HepG2 (cell line): ENCODE measurements around the gene FXN. TPM values are rescaled to one million over a fixed set of nuclear protein-coding genes. Genes with fewer than 3 reads are reported as not detected.

Source experiments
- ARID5B ChIP-seq: IDR thresholded peaks from 2 replicates; pipeline ENCODE4 v1.4.0; 2020; ENCODE audit warnings: mild to moderate bottlenecking, missing genetic modification reagents
- E2F5 ChIP-seq: sonication (generic); formaldehyde crosslinking; conservative IDR thresholded peaks from 2 replicates; pipeline ENCODE4 v1.4.0; 2020; ENCODE audit warnings: missing genetic modification reagents
- FOXM1 ChIP-seq: sonication (generic); formaldehyde crosslinking; IDR thresholded peaks from 2 replicates; pipeline ENCODE4 v1.5.0; 2020; ENCODE audit warnings: missing genetic modification reagents
- FUBP1 ChIP-seq: sonication (generic); formaldehyde crosslinking; IDR thresholded peaks from 2 replicates; pipeline ENCODE4 v1.5.1; 2020; ENCODE audit warnings: missing genetic modification reagents, mild to moderate bottlenecking, borderline replicate concordance
- HOXA9 ChIP-seq: sonication (generic); formaldehyde crosslinking; IDR thresholded peaks from 2 replicates; pipeline ENCODE4 v1.8.1; 2022; ENCODE audit warnings: missing genetic modification reagents, mild to moderate bottlenecking, moderate library complexity, borderline replicate concordance
- IKZF5 ChIP-seq: IDR thresholded peaks from 2 replicates; pipeline ENCODE4 v1.6.1; 2018; ENCODE audit warnings: missing genetic modification reagents, mild to moderate bottlenecking, missing compliant biosample characterization
- KDM4B ChIP-seq: sonication (generic); formaldehyde crosslinking; IDR thresholded peaks from 2 replicates; pipeline ENCODE4 v1.4.0; 2020; ENCODE audit warnings: missing genetic modification reagents
- KLF11 ChIP-seq: IDR thresholded peaks from 2 replicates; pipeline ENCODE4 v1.6.1; 2016; ENCODE audit warnings: missing compliant biosample characterization
- MEIS1 ChIP-seq: sonication (generic); formaldehyde crosslinking; IDR thresholded peaks from 2 replicates; pipeline ENCODE4 v1.9.0; 2021; ENCODE audit warnings: mild to moderate bottlenecking, missing genetic modification reagents, moderate library complexity, borderline replicate concordance
- MTA3 ChIP-seq: sonication (generic); formaldehyde crosslinking; IDR thresholded peaks from 2 replicates; pipeline ENCODE4 v1.4.0; 2020; ENCODE audit warnings: missing genetic modification reagents
- SP4 ChIP-seq: sonication (generic); formaldehyde crosslinking; IDR thresholded peaks from 2 replicates; pipeline ENCODE4 v1.8.1; 2023; ENCODE audit warnings: mild to moderate bottlenecking, missing genetic modification reagents
- TARDBP ChIP-seq: sonication (generic); formaldehyde crosslinking; IDR thresholded peaks from 2 replicates; pipeline ENCODE4 v1.8.0; 2022; ENCODE audit warnings: mild to moderate bottlenecking, missing genetic modification reagents
- TCF12 ChIP-seq, 2 experiments: fragments of 450-650 bp in 1 of 2; sonication (generic) in 1 of 2; formaldehyde crosslinking in 1 of 2; IDR thresholded peaks; 2 replicates each; pipeline versions ENCODE4 v1.6.1 to v1.8.0; 2017 to 2022; ENCODE audit warnings: antibody characterized with exemption in 1 of 2, mild to moderate bottlenecking in 1 of 2, missing genetic modification reagents in 1 of 2, moderate library complexity in 1 of 2
- U2AF2 ChIP-seq: fragments of 200-400 bp; formaldehyde crosslinking; IDR thresholded peaks from 2 replicates; pipeline ENCODE4 v1.6.1; 2017; ENCODE audit warnings: low read depth, mild to moderate bottlenecking, low read length
- ZBTB7A ChIP-seq: sonication (generic); formaldehyde crosslinking; IDR thresholded peaks from 2 replicates; pipeline ENCODE4 v1.8.0; 2022; ENCODE audit warnings: mild to moderate bottlenecking, missing genetic modification reagents
- ZMYM2 ChIP-seq: sonication (generic); formaldehyde crosslinking; IDR thresholded peaks from 2 replicates; pipeline ENCODE4 v1.8.0; 2022; ENCODE audit warnings: mild to moderate bottlenecking, missing genetic modification reagents
- ZMYM4 ChIP-seq: sonication (generic); formaldehyde crosslinking; IDR thresholded peaks from 2 replicates; pipeline ENCODE4 v1.8.1; 2023; ENCODE audit warnings: mild to moderate bottlenecking, missing genetic modification reagents
- ZNF235 ChIP-seq: sonication (generic); formaldehyde crosslinking; IDR thresholded peaks from 2 replicates; pipeline ENCODE4 v1.8.1; 2023; ENCODE audit warnings: mild to moderate bottlenecking, missing genetic modification reagents, borderline replicate concordance
- ZNF264 ChIP-seq: sonication (generic); formaldehyde crosslinking; IDR thresholded peaks from 2 replicates; pipeline ENCODE4 v1.4.0; 2020; ENCODE audit warnings: missing genetic modification reagents
- ZNF296 ChIP-seq: sonication (generic); formaldehyde crosslinking; conservative IDR thresholded peaks from 2 replicates; pipeline ENCODE4 v1.5.0; 2020; ENCODE audit warnings: mild to moderate bottlenecking, missing genetic modification reagents
- ZNF335 ChIP-seq: sonication (generic); formaldehyde crosslinking; IDR thresholded peaks from 2 replicates; pipeline ENCODE4 v1.4.0; 2020; ENCODE audit warnings: missing genetic modification reagents
- ZNF784 ChIP-seq: sonication (generic); formaldehyde crosslinking; IDR thresholded peaks from 2 replicates; pipeline ENCODE4 v1.5.1; 2020; ENCODE audit warnings: missing genetic modification reagents, mild to moderate bottlenecking, borderline replicate concordance
- polyA plus RNA-seq, 8 experiments: library from polyadenylated mRNA; depleted of rRNA in 3 of 8; stranded (reverse) in 7 of 8; unstranded in 1 of 8; fragments of >200 nt; fragmentation: Illumina TruSeq in 4 of 8; extraction: Trizol in 4 of 8; gene quantifications; 2 replicates each; pipeline versions ENCODE4 v1.2.1 to v1.2.3, GENCODE V29; 2011 to 2016; ENCODE audit warnings: low read depth in 4 of 8, missing spikeins in 1 of 8, mixed read lengths in 1 of 8; ENCODE audit not compliant: insufficient read depth in 1 of 8
- total RNA-seq, 5 experiments: library from RNA; depleted of rRNA; stranded (reverse); fragments of >200 nt; fragmentation: Illumina TruSeq; extraction: Trizol; gene quantifications; 2 replicates each; pipeline ENCODE4 v1.2.3, GENCODE V29; 2016; ENCODE audit warnings: low read depth in 1 of 5

Gene FXN
- total and polyA plus RNA-seq, 2 of the 13 experiments (the other 11 are each of a cell fraction or from before 2014, with no cell fraction given), result 24.1 to 26.0 TPM

GRCh38 chr9:69104830-69105527 lies 69.4 kb downstream of the FXN start (continued):
- TF ChIP-seq IKZF5 (0 out of 2 replicates have a peak, but pooled peaks have one; percentile 74), TCF12 (IDR thresholded peaks at IDR 0.05) (no peak), TCF12 (CRISPR knock-in tag; IDR thresholded peaks at IDR 0.05) (no peak), ZNF784 (CRISPR knock-in tag) (no peak), MEIS1 (CRISPR knock-in tag) (no peak), KLF11 (CRISPR knock-in tag) (no peak), ARID5B (CRISPR knock-in tag) (peak; percentile 63), FOXM1 (CRISPR knock-in tag) (no peak), ZNF296 (CRISPR knock-in tag) (no peak), HOXA9 (CRISPR knock-in tag) (no peak), ZNF335 (no peak), KDM4B (no peak), U2AF2 (no peak), ZNF235 (CRISPR knock-in tag) (no peak), ZMYM4 (CRISPR knock-in tag) (peak; percentile 75), ZNF264 (CRISPR knock-in tag) (no peak), ZBTB7A (CRISPR knock-in tag) (no peak), E2F5 (no peak), TARDBP (CRISPR knock-in tag) (no peak), FUBP1 (CRISPR knock-in tag) (no peak), SP4 (no peak), MTA3 (CRISPR knock-in tag) (no peak), ZMYM2 (no peak)
